Placental pericyte (primary cell): ENCODE measurements around the gene RNPEP. TPM values are rescaled to one million over a fixed set of nuclear protein-coding genes. Genes with fewer than 3 reads are reported as not detected.

Experiments used
- small RNA-seq: library from RNA; depleted of rRNA; stranded (forward); fragments of <200 nt; gene quantifications from one replicate; pipeline ENCODE3, GENCODE V24; 2012; ENCODE audit warnings: low replicate concordance
- total RNA-seq: library from RNA; depleted of rRNA; stranded (reverse); fragments of >200 nt; gene quantifications from 2 replicates; pipeline ENCODE4 v1.2.3, GENCODE V29; 2012

RNPEP gene, protein sequence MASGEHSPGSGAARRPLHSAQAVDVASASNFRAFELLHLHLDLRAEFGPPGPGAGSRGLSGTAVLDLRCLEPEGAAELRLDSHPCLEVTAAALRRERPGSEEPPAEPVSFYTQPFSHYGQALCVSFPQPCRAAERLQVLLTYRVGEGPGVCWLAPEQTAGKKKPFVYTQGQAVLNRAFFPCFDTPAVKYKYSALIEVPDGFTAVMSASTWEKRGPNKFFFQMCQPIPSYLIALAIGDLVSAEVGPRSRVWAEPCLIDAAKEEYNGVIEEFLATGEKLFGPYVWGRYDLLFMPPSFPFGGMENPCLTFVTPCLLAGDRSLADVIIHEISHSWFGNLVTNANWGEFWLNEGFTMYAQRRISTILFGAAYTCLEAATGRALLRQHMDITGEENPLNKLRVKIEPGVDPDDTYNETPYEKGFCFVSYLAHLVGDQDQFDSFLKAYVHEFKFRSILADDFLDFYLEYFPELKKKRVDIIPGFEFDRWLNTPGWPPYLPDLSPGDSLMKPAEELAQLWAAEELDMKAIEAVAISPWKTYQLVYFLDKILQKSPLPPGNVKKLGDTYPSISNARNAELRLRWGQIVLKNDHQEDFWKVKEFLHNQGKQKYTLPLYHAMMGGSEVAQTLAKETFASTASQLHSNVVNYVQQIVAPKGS
- 60.0 and 66.7 TPM in 2 replicates for total RNA-seq

GRCh38 chr1:201982623-201983379 is at the start of gene RNPEP:
RNPEP (plus strand) TSS chr1:201982648; CDS start chr1:201982667, 19 bp downstream.

DNA sequence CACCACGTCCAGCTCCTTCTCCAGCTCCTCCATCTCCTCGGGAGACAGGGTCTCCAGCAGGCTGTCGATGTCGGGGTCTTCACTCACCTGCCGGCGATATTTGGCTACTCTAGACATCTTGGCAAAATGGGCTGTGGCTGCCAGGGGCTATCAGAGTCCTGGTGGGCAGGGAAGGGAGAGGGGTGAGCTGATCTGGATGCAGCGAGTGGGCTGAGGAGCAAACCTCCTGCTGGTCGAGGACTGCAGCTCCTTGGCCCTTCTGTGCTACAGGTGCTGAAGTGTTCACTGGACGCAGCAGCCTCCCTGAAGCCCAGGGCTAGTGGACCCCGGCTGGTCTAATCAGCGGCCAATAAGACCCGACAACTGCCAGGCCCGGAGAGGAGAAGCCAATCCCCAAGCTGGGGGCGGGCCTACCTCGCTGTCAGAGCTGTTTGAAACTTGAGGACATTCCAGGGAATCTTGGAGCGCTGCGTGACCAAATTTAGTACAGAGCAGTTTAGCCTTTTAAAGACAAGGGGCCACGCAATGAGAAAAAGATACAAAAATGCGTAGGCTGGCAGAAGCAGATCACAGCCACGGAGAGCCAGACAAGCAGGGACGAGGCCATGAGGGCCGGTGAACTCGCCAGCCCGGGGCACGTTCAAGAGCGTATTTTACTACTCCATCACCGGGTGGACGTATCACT is 36.1 kb upstream of the RNPEP start, which contains the start of gene LMOD1:
Gene LMOD1, minus strand, starts transcription at position 325 of the 685 bp plus-strand sequence. Its CDS starts 208 bp downstream, at position 117.

GRCh38 chr1:201955009-201955728 is 27.3 kb upstream of the RNPEP start, which contains the start of gene TIMM17A:
TIMM17A (plus strand) TSS chr1:201955503; CDS start chr1:201955527, 24 bp downstream.

GRCh38 chr1:202010180-202011015 is 27.9 kb downstream of the RNPEP start, which contains the start of gene ELF3:
ELF3 (plus strand) TSS chr1:202010587; CDS start chr1:202011137, 550 bp downstream.

Small RNA genes within 50 kb of the gene (small RNA-seq; reads per million reads assigned to genes)
- gene AL691482.1 (not detected), gene AL691482.2 (not detected), gene MIR6740 (not detected), gene RF00156 (2.3 reads per million, percentile 72 among the genes with 10 or more reads in this experiment)

Other genes with a start within 250 kb of the RNPEP start
- gene IPO9, start 153.5 kb upstream of the RNPEP start, total RNA-seq = 18.4 and 35.2 TPM in 2 replicates
- 18.5 and 28.7 TPM in 2 replicates for gene SHISA4, start 93.8 kb upstream of the RNPEP start, total RNA-seq
- gene LMOD1, start 36.1 kb upstream of the RNPEP start, total RNA-seq = 5.4 and 5.9 TPM in 2 replicates
- gene TIMM17A, start 27.1 kb upstream of the RNPEP start, total RNA-seq = 71.3 TPM in 2 replicates
- gene ELF3, start 27.9 kb downstream of the RNPEP start, total RNA-seq = 0.29 and 5.3 TPM in 2 replicates
- gene GPR37L1, start 140.3 kb downstream of the RNPEP start, total RNA-seq = under 0.01 and 0.22 TPM in 2 replicates
- gene ARL8A, start 162.1 kb downstream of the RNPEP start, total RNA-seq = 30.5 and 33.7 TPM in 2 replicates
- gene PTPN7, start 178.0 kb downstream of the RNPEP start, total RNA-seq = not detected in 2 replicates
- gene LGR6, start 211.2 kb downstream of the RNPEP start, total RNA-seq = under 0.01 TPM in 1 of 2 replicates, not detected in the other